ENCODE measurements around the gene IDE. TPM values are rescaled to one million over a fixed set of nuclear protein-coding genes. Genes with fewer than 3 reads are reported as not detected.

The IDE gene
- total and polyA plus RNA-seq, 2 donors (not counting 1 experiment from before 2014, with no cell fraction given): 7.7 to 40.9 TPM

- no peaks in the 10 kb centered on the region for H3K4me1 Mint-ChIP-seq
- no peaks in the 10 kb centered on the region for H3K27me3 Mint-ChIP-seq
- Histone ChIP-seq H3K9ac (ENCODE audit: low read length) (no peak overlapping the region), H3K36me3 (replicated peaks in 1 of 2; ENCODE audit: control extremely low read depth in 1 of 2, control insufficient read depth in 1 of 2, extremely low read depth in 1 of 2, insufficient read depth in 2 of 2, low read length in 1 of 2) (peaks cover 3 to 20% of the 10 kb centered on the region in 2 experiments), H3K4me1 (ENCODE audit: control insufficient read depth in 2 of 2, insufficient read depth in 2 of 2, low read length in 2 of 2) (no peaks in the 10 kb centered on the region), H3K27me3 (replicated peaks in 1 of 4; ENCODE audit: control extremely low read depth in 1 of 4, control insufficient read depth in 3 of 4, insufficient read depth in 4 of 4, low read length in 3 of 4) (no peaks in the 10 kb centered on the region), H3K9me3 (ENCODE audit: control extremely low read depth in 1 of 3, control insufficient read depth in 2 of 3, insufficient read depth in 1 of 3, low read length in 2 of 3) (no peaks in the 10 kb centered on the region), H4K20me1 (ENCODE audit: control insufficient read depth, insufficient read depth, low read length, poor library complexity, severe bottlenecking) (no peaks in the 10 kb centered on the region), H3K79me2 (ENCODE audit: control insufficient read depth, insufficient read depth, low read length) (no peaks in the 10 kb centered on the region), H2AFZ (ENCODE audit: insufficient read depth, low read depth, low read length, poor library complexity, severe bottlenecking) (no peak overlapping the region), H3K4me3 (ENCODE audit: control extremely low read depth in 1 of 5, extremely low read depth in 1 of 5, insufficient read depth in 1 of 5, low read depth in 2 of 5, low read length in 4 of 5) (no peak overlapping the region), H3K4me2 (replicated peaks; ENCODE audit: low read depth, low read length, poor library complexity, severe bottlenecking) (no peak overlapping the region), H3K27ac (ENCODE audit: low read length in 2 of 2) (no peak overlapping the region)
- no peak overlapping the region for H3K4me3 Mint-ChIP-seq
- POLR2A ChIA-PET: no interaction called here
- intact Hi-C loops (cut with micrococcal nuclease): no loop called here
- no peaks in the 10 kb centered on the region for H3K9me3 Mint-ChIP-seq (ENCODE audit: insufficient read depth)
- no peak for DNase-seq
- TF ChIP-seq CTCF (IDR thresholded peaks at IDR 0.05) (no peak), EZH2 (IDR thresholded peaks at IDR 0.05; ENCODE audit: borderline replicate concordance, insufficient read depth, low read depth, low read length, poor library complexity, severe bottlenecking) (no peak)
- H3K27ac Mint-ChIP-seq: no peak overlapping the region
- WGBS (ENCODE audit: insufficient coverage): no CpG with 5 or more reads among the region's 5 CpGs
- CTCF ChIA-PET: no interaction called here
- no peak for ATAC-seq (ENCODE audit: low read depth)
These were observed 71.5 kb downstream of the IDE start for GRCh38 chr10:92502296-92502808.

GRCh38 chr10:92493362-92493761 lies 80.5 kb downstream of the IDE start:
- Mint-ChIP-seq H3K9me3 (ENCODE audit: insufficient read depth) (no peaks in the 10 kb centered on the region), H3K27ac (no peak overlapping the region)
- WGBS (ENCODE audit: insufficient coverage): no CpG with 5 or more reads among the region's 1 CpG

More at GRCh38 chr10:92493362-92493761, 80.5 kb downstream of the IDE start:
- H3K4me3 Mint-ChIP-seq: no peak overlapping the region
- Histone ChIP-seq H4K20me1 (ENCODE audit: control insufficient read depth, insufficient read depth, low read length, poor library complexity, severe bottlenecking) (no peaks in the 10 kb centered on the region), H2AFZ (ENCODE audit: insufficient read depth, low read depth, low read length, poor library complexity, severe bottlenecking) (no peak overlapping the region), H3K4me1 (ENCODE audit: control insufficient read depth in 2 of 2, insufficient read depth in 2 of 2, low read length in 2 of 2) (no peaks in the 10 kb centered on the region), H3K27me3 (replicated peaks in 1 of 4; ENCODE audit: control extremely low read depth in 1 of 4, control insufficient read depth in 3 of 4, insufficient read depth in 4 of 4, low read length in 3 of 4) (no peaks in the 10 kb centered on the region), H3K9ac (ENCODE audit: low read length) (no peak overlapping the region), H3K4me3 (ENCODE audit: control extremely low read depth in 1 of 5, extremely low read depth in 1 of 5, insufficient read depth in 1 of 5, low read depth in 2 of 5, low read length in 4 of 5) (no peak overlapping the region), H3K4me2 (replicated peaks; ENCODE audit: low read depth, low read length, poor library complexity, severe bottlenecking) (no peak overlapping the region), H3K79me2 (ENCODE audit: control insufficient read depth, insufficient read depth, low read length) (no peaks in the 10 kb centered on the region), H3K9me3 (ENCODE audit: control extremely low read depth in 1 of 3, control insufficient read depth in 2 of 3, insufficient read depth in 1 of 3, low read length in 2 of 3) (no peaks in the 10 kb centered on the region), H3K27ac (ENCODE audit: low read length in 2 of 2) (no peak overlapping the region), H3K36me3 (replicated peaks in 1 of 2; ENCODE audit: control extremely low read depth in 1 of 2, control insufficient read depth in 1 of 2, extremely low read depth in 1 of 2, insufficient read depth in 2 of 2, low read length in 1 of 2) (peaks cover 1 to 32% of the 10 kb centered on the region in 2 experiments)
- ChIA-PET POLR2A (no interaction called here), CTCF (interaction anchor here (1.1 kb wide), 1 partner anchor 19 kb away, joined by 3 read pairs; no protein-coding TSS in a partner anchor)
- TF ChIP-seq CTCF (IDR thresholded peaks at IDR 0.05) (no peak), EZH2 (IDR thresholded peaks at IDR 0.05; ENCODE audit: borderline replicate concordance, insufficient read depth, low read depth, low read length, poor library complexity, severe bottlenecking) (no peak)
- intact Hi-C loops (cut with micrococcal nuclease): no loop called here
- no peaks in the 10 kb centered on the region for H3K4me1 Mint-ChIP-seq
- no peak for ATAC-seq (ENCODE audit: low read depth)
- H3K27me3 Mint-ChIP-seq: no peaks in the 10 kb centered on the region
- no peak for DNase-seq
